Stimulated activated CD4-positive, alpha-beta T cell treated with anti-CD3 and anti-CD28 coated beads, Interleukin-15, amount 100 ng/mL, for 48 hours (primary cell): ENCODE data around the gene NFAT5.
"Not testable (repeated sequence)": the region's sequence is repeated elsewhere in the genome, so short reads cannot be mapped to it uniquely, and the experiment has no call there.

ENCODE experiments used
- DNase-seq, 2 donors: peaks; one replicate each; pipeline ENCODE4 v3.0.0-alpha.2; 2020; ENCODE audit warnings: low read depth in 2 of 2

Gene NFAT5

GRCh38 chr16:69596801-69597200, 31.0 kb downstream of the NFAT5 start:
- DNase-seq: no peak

DNA sequence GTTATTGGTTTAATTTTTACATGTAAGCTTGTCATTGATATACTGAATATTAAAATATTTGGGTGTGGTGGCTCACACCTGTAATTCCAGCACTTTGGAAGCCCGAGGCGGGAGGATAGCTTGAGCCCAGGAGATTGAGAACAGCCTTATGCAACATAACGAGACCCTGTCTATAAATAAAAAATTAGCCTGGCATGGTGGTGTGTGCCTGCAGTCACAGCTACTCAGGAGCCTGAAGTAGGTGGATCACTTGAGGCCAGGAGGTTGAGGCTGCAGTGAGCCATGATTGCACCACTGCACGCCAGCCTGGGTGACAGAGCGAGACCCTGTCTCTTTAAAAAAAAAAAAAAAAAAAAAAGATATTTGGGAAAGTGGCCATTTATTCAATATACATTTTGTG, 32.3 kb downstream of the NFAT5 start:
- no peak for DNase-seq

DNA sequence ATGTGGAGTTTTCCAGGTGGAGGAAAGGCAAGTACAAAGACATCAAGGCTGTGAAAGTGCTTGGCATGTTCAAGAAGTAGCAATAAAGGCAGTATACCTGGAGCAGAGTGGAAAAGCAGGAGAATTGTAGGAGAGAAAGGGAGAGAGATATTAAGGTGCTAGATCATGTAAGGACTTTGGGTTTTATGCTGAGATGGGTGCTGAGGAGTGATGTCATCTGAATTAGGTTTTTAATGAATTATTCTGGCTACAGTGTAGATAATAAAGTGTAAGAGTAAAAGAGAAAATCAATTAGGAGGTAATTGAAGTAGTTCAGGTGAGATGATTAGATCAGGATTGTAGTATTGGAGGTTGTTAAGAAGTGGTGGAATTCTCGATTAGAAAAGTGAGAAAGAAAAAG, 34.0 kb downstream of the NFAT5 start:
- DNase-seq: no peak

- DNase-seq: no peak
Observed at GRCh38 chr16:69600202-69600601, 34.4 kb downstream of the NFAT5 start.

DNA sequence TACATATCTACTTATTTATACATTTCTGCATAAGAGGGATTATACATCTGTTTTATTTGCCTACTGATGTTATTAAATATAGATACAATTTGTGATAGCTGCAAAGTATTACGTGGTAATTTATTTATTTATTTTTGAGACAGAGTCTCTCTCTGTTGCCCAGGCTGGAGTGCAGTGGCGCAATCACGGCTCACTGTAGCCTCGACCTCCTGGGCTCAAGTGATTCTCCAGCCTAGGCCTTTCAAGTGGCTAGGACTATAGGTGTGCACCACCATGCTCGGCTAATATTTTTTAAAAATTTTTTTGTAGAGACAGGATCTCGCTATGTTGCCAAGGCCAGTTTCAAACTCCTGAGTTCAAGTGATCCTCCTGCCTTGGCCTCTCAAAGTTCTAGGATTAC, 35.5 kb downstream of the NFAT5 start:
- no peak for DNase-seq

DNA sequence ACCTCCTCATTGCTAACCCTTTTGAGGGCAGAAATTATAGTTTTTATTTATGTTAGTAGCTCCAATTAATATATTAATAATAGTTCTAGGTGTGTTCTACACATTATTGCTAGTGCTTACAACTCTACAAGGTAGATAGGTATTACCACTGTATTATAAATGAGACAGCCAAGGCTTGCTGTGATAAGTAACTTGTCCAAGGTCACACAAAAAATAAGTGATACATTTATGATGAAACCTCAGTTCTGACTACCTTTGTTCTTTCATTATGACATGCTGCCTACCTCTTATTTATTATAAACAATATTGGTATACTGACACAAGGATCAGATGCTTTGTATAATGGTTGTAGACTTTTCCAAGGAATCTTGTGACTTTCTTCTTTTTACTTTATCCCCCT, 41.2 kb downstream of the NFAT5 start:
- DNase-seq: no peak

- DNase-seq: no peak
Observed at GRCh38 chr16:69607674-69608073, 41.9 kb downstream of the NFAT5 start.

DNA sequence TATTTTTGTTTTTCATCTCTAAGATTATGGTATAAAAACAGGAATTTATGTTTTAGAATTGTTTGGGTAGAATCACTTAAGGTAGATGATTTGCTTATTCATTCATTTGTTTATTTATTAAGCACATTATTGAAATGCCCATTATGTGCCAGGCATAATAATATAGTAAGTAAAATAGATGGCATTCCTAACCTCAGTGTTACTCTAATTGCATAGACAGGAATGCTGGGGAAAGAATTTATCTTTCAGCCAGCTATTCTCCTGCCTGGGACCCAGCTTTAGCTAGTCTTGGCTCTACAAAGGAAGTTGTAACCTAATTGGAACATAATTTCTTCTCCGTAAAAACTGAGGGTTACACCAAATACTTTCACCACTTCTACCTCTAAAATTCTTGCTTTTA, 44.6 kb downstream of the NFAT5 start:
- DNase-seq: no peak

DNA sequence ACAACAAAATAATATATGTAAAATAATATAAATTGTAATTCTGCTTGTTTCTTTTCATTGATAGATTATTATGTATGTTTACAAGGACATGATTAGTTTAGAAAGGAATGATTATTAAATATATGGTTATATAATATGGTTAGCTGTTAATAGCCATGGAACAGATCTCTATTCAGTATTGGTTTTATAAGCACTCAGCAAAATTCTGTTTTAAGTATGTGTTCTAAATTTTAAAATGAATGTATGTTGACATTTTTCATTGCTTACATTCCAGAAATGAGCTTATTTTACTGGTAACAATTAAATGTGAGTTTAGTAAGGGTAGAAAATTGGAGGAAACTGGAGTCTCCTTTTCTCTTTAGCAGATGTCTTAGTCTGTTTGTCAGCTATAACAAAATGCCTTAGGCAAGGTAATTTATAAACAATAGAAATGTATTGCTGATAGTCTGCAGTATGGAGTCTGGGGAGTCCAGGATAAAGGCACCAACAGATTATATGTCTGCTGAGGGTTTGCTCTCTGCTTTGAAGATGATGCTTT, 45.4 kb downstream of the NFAT5 start:
- DNase-seq: no peak

GRCh38 chr16:69613378-69614154, 47.8 kb downstream of the NFAT5 start:
- no peak for DNase-seq

DNA sequence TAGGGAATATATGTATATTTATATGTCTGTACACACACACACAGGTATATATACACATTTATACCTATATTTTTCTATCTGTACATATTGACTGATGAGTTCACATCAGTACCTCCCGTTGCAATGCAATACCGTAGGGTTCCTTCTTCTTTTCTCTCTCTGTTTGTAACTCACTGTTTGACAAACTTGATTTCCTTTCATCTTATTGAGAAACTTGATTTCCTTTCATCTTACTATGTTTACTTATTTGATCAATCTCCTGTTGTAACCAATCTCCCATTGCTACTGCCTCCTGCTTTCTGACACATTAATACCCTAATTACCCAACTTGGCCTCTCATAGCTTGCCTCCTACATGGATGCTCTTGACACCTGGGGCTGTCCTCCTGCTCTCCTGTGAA, 49.8 kb downstream of the NFAT5 start:
- DNase-seq: no peak

DNA sequence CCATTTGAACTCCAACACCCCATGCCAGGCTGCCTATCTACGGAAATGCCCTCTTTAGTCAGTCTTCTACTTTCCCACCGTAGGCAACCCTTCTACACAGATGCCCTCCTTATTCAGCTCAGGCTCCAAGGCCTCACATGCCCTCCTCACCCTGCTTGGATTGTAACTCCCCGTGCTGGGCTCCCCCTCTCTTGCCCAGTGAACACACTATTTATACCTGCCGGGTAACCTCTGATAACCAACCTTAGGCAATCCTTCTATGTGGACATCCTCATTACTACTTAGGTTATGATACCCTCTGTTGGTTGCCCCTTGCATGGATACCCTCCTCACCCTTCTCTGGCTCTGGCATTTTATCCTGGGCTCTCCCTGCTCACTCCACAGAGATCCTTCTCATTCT, 50.3 kb downstream of the NFAT5 start:
- DNase-seq: no peak

- DNase-seq: no peak
Observed at GRCh38 chr16:69618307-69618706, 52.5 kb downstream of the NFAT5 start.

DNA sequence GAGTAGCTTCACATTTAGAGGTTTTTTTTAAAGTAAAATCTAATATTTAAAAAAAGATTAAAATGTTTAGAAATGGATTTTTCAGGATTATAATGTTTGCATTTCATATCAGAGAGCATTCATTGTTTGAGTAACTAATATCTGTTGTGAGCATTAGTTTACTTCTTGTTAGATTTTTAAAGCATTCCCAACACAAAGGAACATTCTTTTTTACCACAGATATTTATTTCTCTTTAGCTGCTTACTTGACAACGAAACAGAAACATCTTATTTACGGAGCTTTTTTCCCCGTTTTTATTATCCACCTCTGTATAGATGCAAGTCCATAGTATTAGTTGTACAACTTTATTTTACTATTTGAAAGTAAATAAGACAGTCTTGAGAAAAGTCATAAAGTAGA, 53.0 kb downstream of the NFAT5 start:
- no peak for DNase-seq

GRCh38 chr16:69619514-69619913, 53.7 kb downstream of the NFAT5 start:
- no peak for DNase-seq

GRCh38 chr16:69620573-69620972, 54.8 kb downstream of the NFAT5 start:
- no peak for DNase-seq

GRCh38 chr16:69621225-69621624, 55.5 kb downstream of the NFAT5 start:
- DNase-seq: no peak

- no peak for DNase-seq
Observed at GRCh38 chr16:69626256-69626655, 60.5 kb downstream of the NFAT5 start.

DNA sequence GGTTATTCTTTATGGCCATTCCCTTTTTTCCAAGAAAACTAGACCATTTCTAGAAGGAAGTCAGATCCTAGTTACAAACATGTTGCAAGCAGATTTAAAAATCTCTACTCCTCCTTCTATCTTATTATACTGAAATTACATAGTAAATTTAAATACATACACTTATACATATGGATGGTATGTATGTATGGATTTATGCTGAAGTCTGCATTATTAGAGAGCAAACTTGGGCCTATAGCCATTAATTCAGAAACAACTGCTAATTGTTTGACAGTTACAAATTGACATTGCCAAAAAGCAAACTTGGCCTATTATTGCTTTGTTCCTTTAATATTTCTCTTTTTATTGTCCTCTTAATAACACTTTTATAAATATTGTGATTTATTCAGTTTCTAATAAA, 67.1 kb downstream of the NFAT5 start:
- no peak for DNase-seq

GRCh38 chr16:69633375-69633774, 67.6 kb downstream of the NFAT5 start:
- DNase-seq: no peak

DNA sequence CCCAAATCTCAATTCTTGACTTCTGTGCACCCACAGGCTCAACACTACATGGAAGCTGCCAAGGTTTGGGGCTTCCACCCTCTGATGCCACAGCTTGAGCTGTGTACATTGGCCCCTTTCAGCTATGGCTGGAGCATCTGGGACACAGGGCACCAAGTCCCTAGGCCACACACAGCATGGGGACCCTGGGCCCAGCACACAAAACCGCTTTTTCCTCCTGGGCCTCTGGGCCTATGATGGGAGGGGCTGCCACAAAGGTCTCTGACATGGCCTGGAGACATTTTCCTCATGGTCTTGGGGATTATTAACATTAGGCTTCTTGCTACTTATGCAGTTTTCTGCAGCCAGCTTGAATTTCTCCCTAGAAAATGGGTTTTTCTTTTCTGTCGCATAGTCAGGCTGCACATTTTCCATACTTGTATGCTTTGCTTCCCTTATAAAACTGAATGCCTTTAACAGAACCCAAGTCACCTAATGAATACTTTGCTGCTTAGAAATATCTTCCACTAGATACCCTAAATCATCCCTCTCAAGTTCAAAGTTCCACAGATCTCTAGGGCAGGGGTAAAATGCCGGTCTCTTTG, 70.9 kb downstream of the NFAT5 start:
- not testable (repeated sequence) for DNase-seq

DNA sequence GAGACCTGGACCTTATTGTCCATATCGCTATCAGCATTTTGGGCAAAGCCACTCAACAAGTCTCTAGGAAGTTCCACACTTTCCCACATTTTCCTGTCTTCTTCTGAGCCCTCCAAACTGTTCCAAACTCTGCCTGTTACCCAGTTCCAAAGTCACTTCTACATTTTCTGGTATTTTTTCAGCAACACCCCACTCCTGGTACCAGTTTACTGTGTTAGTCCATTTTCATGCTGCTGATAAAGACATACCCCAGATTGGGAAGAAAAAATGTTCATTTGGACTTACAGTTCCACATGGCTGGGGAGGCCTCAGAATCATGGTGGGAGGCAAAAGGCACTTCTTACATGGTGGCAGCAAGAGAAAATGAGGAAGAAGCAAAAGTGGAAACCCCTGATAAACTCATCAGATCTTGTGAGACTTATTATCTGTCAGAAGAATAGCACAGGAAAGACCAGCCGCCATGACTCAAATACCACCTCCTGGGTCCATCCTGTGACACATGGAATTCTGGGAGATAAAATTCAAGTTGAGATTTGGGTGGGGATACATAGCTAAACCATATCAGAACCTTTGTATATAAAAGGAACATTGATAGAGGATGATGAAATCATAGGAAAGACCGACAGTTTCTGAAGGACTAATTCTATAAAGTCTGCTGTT, 71.6 kb downstream of the NFAT5 start:
- DNase-seq: not testable (repeated sequence)

DNA sequence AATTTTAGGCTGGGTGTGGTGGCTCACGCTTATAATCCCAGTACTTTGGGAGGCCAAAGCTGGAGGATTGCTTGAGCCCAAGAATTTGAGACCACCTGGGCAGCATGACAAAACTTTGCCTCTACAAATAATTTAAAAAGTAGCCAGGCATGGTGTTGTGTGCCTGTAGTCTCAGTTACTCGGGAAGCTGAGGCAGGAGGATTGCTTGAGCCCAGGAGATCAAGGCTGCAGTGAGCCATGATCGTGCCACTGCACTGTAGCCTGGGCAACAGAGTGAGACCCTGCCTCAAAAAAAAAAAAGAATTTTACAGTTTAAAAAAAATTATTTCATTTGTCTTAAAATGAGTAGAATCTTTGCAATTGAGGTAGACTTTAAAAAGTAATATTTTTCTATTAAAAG, 78.2 kb downstream of the NFAT5 start:
- not testable (repeated sequence) for DNase-seq
